GM12878 (cell line): ENCODE data around the gene NBPF12.
"Not testable (repeated sequence)": the region's sequence is repeated elsewhere in the genome, so short reads cannot be mapped to it uniquely, and the experiment has no call there.

Source experiments
- BRCA1 ChIP-seq: IDR thresholded peaks from 2 replicates; pipeline ENCODE4 v1.6.1; 2011; ENCODE audit warnings: low read depth, low read length, improper control_type of control experiment
- CBX5 ChIP-seq: sonication (generic); IDR thresholded peaks from 2 replicates; pipeline ENCODE4 v1.6.1; 2016; ENCODE audit warnings: low read depth, moderate library complexity, mild to moderate bottlenecking, inconsistent platforms
- HDGF ChIP-seq: fragments of 450-650 bp; IDR thresholded peaks from 2 replicates; pipeline ENCODE4 v1.6.1; 2016; ENCODE audit warnings: antibody characterized with exemption
- NRF1 ChIP-seq: conservative IDR thresholded peaks from 2 replicates; pipeline ENCODE4 v1.6.1; 2011; ENCODE audit warnings: mild to moderate bottlenecking, low read depth, low read length, improper control_type of control experiment
- POLR2AphosphoS2 ChIP-seq: IDR thresholded peaks from 2 replicates; pipeline ENCODE4 v1.6.1; 2011; ENCODE audit warnings: low read depth, mild to moderate bottlenecking, low read length, improper control_type of control experiment, moderate library complexity
- RAD21 ChIP-seq: IDR thresholded peaks from 2 replicates; pipeline ENCODE4 v1.6.1; 2011; ENCODE audit warnings: mild to moderate bottlenecking, low read depth, low read length, moderate library complexity; ENCODE audit not compliant: insufficient read depth
- REST ChIP-seq: IDR thresholded peaks from 2 replicates; pipeline ENCODE4 v1.6.1; 2012; ENCODE audit warnings: mild to moderate bottlenecking, low read depth, low read length
- TF ChIP-seq, protein P1 (sequence below), 3 experiments: IDR thresholded peaks in 2 of 3; conservative IDR thresholded peaks in 1 of 3; 2 replicates each; pipeline ENCODE4 v1.5.1; 2011; ENCODE audit warnings: low read depth in 3 of 3, low read length in 3 of 3, mild to moderate bottlenecking in 3 of 3, control low read depth in 2 of 3, moderate library complexity in 2 of 3, inconsistent platforms in 1 of 3, mixed read lengths in 1 of 3; ENCODE audit not compliant: control insufficient read depth in 2 of 3, insufficient read depth in 1 of 3; ENCODE audit errors: extremely low read depth in 1 of 3
- TF ChIP-seq, protein P2 (sequence below): fragments of 450-650 bp; formaldehyde crosslinking; IDR thresholded peaks from 2 replicates; pipeline ENCODE4 v1.4.0; 2020; ENCODE audit warnings: mild to moderate bottlenecking, moderate library complexity

DNA sequence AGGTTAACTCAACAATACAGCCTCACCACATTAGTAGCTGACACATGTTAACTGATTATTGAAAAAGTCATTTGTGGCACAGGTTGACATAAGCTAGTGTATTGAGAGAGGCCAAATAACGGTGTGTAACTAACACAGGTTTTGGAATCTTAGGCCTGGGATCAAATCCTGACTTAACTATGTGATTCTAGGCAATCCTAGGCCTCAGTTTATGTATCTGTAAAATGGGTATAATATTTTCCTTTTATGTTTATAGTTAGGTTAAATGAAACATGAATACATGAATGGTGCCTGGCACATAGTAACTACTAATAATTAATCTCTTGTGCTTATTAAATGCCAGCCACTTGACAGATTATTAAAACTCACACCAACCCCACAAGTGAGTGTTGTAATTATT, 15.5 kb upstream of the NBPF12 start:
- not testable (repeated sequence) for TF ChIP-seq POLR2AphosphoS2, BRCA1, RAD21, HDGF, CBX5, REST, NRF1
- TF ChIP-seq, protein P1, sequence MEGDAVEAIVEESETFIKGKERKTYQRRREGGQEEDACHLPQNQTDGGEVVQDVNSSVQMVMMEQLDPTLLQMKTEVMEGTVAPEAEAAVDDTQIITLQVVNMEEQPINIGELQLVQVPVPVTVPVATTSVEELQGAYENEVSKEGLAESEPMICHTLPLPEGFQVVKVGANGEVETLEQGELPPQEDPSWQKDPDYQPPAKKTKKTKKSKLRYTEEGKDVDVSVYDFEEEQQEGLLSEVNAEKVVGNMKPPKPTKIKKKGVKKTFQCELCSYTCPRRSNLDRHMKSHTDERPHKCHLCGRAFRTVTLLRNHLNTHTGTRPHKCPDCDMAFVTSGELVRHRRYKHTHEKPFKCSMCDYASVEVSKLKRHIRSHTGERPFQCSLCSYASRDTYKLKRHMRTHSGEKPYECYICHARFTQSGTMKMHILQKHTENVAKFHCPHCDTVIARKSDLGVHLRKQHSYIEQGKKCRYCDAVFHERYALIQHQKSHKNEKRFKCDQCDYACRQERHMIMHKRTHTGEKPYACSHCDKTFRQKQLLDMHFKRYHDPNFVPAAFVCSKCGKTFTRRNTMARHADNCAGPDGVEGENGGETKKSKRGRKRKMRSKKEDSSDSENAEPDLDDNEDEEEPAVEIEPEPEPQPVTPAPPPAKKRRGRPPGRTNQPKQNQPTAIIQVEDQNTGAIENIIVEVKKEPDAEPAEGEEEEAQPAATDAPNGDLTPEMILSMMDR (IDR thresholded peaks at IDR 0.05 in 2 of 3, conservative IDR thresholded peaks at IDR 0.05 in 1 of 3; ENCODE audit: control insufficient read depth in 2 of 3, extremely low read depth in 1 of 3, insufficient read depth in 1 of 3, low read depth in 3 of 3, low read length in 3 of 3) = not testable (repeated sequence)
- TF ChIP-seq, protein P2, sequence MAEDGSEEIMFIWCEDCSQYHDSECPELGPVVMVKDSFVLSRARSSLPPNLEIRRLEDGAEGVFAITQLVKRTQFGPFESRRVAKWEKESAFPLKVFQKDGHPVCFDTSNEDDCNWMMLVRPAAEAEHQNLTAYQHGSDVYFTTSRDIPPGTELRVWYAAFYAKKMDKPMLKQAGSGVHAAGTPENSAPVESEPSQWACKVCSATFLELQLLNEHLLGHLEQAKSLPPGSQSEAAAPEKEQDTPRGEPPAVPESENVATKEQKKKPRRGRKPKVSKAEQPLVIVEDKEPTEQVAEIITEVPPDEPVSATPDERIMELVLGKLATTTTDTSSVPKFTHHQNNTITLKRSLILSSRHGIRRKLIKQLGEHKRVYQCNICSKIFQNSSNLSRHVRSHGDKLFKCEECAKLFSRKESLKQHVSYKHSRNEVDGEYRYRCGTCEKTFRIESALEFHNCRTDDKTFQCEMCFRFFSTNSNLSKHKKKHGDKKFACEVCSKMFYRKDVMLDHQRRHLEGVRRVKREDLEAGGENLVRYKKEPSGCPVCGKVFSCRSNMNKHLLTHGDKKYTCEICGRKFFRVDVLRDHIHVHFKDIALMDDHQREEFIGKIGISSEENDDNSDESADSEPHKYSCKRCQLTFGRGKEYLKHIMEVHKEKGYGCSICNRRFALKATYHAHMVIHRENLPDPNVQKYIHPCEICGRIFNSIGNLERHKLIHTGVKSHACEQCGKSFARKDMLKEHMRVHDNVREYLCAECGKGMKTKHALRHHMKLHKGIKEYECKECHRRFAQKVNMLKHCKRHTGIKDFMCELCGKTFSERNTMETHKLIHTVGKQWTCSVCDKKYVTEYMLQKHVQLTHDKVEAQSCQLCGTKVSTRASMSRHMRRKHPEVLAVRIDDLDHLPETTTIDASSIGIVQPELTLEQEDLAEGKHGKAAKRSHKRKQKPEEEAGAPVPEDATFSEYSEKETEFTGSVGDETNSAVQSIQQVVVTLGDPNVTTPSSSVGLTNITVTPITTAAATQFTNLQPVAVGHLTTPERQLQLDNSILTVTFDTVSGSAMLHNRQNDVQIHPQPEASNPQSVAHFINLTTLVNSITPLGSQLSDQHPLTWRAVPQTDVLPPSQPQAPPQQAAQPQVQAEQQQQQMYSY = not testable (repeated sequence)
